HG03457 (cell line): ENCODE data around the gene ASIC1.

Source experiments
- ATAC-seq: cut with Tn5 transposase; IDR thresholded peaks from one replicate; pipeline ENCODE4 v1.9.1; 2021; ENCODE audit warnings: moderate number of reproducible peaks; ENCODE audit not compliant: unreplicated experiment

ASIC1 gene

DNA sequence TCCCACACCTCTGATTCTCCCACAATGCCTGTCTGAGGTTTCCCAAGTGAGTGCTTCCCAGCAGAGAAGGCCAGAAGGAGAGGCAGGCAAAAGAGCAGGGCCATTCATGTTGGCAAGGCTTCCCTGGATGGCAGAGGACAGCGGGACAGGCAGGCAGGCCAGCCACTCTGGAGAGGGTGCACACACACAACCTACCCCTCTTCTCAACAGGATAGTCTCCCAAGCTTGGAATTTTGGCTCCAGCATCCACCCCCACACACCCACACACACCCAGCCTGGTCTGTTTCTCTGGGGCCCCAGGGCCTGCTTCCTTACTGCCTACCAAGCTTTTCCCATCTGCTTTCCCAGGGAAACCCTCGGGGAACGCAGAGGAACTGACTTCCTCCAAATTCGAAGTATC lies 16.7 kb upstream of the ASIC1 start:
- no peak for ATAC-seq

DNA sequence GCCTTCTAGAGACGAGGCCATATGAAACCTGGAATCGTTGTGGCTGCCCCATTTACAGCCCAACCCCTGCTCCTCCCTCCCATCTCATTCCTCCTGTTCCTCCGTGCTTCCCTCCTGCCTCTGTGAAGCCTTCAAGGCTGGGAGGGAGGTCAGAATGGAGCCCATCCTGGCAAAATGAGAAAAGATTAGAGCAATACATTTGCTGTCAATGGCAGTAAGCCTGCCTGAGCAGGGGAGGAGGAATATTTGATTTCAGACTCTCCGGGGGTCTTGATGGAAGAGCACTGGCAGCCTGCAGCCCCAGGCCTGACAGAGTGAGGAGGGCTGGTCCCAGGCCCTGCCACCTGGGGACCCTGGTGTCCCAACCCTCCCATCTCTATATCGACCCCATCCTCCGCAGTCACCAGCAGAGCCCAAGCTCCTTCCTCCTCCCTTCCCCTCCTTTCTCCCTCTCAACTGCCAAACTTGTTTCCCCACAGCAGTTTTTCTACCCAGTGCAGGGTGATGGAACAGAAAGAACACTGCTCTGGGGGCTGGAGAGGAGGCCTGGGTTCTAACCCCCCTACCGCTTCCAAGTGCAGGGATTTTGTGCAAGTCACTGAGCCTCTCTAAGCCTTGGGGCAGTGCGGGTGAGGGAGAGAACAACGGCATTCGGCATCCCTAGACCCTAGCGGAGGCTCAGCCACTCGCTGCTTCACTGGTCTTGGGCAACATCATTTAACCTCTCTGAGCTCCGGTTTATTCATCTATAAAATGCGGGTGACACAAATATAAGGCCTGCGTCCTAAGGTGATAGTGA lies 16.1 kb upstream of the ASIC1 start:
- no peak for ATAC-seq

DNA sequence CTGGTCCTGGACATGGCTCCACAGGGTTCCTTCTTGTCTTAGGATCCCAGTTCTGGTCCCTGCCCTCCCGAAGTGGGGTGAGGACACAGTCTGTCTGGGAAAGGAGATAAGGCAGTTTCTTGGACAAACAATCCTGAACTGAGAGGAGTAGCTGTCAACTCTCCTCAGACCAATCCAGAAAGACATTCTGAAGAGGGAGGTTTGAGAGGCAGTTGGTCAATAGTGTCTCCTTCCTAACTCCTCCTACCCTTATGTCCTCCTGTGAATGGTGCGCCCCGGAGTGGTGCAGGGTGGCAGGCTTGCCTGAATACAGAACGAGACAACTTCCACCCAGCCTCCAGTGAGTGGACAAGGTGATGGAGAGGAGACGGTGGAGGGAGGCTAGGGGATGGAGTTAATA lies 15.4 kb upstream of the ASIC1 start:
- ATAC-seq, result no peak

DNA sequence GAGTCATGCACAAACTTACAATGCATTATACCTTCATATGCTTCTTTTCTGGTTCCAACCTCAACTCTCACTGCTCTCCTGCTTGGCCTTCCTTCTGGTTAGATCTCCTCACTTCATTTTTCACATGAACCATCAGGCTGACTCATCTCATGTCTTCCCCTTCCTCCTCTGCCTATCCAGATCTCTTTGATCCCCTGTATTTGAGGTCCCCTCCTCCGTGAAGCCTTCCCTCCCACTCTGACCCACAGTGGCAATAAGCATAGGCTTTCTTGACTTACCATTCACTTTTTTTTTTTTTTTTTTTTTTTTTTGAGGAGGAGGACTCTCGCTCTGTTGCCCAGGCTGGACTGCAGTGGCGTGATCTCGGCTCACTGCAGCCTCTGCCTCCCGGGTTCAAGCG lies 14.7 kb upstream of the ASIC1 start:
- no peak for ATAC-seq

DNA sequence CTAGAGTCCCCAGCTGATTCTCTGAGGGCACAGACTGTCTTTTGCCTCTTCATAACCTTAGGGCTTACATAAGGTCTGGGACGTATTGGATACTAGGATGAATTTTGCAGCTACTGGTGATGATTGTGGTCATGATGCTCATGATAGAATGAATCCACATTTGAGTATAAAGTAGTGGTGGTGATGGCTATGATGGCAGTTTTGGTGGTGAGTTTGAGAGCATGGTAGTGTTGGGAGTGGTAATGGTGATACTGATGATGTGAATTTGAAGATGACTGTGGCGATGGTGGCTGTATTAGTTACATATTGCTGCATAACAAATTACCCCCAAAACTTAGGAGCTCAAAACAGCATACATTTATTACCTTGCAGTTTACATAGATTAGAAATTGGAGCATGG lies 14.1 kb upstream of the ASIC1 start:
- ATAC-seq, result no peak

DNA sequence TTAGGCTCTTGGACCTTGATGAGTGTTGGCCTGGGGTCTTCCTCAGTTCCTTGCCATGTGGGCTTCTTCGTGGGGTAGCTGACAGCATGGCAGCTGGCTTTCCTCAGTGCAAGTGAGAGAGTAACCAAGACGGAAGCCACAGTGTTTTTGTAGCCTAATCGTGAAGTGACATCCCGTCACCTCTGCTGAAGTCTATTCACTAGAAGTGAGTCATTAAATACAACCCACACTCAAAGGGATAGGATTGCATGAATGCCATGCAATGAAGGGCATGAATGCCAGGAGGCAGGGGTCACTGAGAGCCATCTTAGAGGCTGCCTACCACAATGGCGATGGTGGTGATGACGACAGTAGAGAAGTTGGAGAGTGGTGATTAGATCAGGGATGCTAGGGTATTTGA lies 13.5 kb upstream of the ASIC1 start:
- no peak for ATAC-seq

DNA sequence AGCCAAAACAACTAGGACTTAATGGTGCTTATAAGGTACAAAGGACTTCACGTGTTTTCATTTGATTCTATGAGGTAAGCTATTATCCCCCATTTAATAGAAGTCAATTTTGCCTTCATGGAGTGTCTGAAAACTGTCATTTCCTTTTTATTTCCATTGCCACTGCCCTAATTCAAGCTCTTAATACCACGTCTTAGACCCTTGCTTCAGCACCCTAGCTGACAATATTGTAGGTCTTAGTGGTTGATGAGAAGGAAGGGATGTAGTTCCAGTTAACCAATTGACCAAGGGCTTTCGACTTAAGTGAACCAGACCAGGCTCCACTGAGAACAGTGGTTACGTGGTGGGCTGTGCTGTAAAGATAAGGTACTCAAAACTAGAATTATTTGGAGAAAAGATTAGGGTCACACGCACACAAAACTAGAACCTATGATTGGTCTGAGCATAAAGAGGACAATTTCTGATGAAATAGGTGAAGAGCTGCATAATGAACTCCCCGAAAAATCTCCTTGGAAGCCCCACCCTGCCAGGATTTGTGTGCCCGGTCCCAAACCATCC lies 9.6 kb upstream of the ASIC1 start:
- ATAC-seq, result no peak

DNA sequence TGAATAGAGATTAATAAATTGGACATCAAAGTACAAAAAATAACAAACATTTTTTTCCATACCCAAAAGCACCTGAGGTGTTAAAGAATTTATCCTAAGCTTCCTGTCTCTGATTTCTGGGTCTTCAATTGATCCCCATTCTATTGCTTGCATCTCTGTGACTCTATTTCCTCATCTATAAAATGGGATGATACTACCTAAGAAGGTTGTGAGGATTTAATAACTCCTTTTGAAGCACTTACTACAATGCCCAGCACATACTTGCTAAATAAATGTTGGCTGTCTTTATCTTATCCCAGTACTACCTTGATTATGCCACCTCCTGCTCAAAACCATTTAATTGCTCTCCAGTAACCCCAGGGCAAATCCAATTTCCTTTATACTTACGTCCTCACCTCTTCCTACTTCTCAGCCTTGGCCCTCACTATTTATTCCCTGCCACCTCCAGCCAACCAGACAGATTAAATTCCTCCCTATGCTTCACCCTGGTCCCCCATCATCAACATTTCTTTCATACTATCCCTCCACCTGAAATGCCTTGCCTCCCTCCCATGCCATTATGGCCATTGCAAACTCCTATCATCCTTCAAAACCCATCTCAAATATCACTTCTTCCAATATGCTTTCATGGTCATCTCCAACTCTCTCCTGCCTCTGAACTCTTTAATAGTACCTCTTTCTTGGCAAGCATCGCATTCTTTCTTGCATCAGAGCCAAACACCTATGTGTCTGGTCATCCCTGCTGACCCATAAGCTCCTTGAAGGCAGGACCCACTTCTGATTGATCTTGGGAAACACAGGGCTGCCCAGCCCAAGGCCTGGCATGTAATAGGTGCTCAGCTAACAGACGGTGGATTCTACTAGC lies 7.9 kb upstream of the ASIC1 start:
- ATAC-seq, result no peak

DNA sequence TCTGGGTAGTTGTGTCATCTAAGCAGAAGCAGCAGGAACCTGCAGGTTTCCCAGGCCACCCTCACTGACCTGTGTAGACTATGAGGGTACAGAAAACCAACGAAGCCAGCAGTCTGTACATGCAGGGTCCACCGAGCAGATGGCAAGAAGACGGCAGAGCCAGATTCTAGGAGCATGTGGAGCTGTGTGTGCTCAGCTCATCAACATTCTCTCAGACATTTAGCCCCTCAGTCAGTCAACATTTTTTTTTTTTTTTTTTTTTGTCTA lies 7.3 kb upstream of the ASIC1 start:
- ATAC-seq, result no peak

DNA sequence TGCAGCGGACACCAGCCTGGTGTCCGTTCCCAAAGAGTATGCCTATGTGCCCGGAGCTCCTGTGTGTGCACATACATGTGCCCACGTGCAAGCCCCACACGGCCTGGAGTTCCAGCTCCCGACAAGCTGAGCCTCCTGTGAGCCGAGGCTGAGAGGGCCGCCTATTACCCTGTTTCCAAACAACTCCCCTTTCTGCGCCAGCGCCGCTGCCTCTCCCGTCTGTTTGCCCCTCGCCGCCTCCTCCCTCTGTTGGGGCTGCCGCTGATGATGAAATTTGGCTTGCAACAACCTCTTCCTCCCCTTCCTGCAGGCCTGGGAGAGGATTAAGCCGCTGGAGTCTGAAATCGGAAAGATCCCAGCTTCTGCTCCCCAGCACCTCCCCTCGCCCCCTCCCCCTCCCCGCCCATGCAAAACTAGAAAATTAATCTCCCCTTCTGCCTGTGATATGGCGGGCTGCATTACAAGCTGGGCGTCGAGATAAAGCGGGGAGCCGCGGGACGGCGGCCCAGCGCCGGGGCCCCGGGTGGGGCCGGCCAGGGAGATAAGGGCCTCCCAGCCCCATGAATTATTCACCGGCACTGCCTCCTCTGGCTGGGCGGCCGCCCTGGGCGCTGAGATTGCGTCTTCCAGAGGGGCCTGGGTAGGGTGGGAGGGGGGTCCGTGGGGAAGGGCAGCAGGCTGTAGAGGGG lies 6.8 kb upstream of the ASIC1 start:
- ATAC-seq, result no peak

DNA sequence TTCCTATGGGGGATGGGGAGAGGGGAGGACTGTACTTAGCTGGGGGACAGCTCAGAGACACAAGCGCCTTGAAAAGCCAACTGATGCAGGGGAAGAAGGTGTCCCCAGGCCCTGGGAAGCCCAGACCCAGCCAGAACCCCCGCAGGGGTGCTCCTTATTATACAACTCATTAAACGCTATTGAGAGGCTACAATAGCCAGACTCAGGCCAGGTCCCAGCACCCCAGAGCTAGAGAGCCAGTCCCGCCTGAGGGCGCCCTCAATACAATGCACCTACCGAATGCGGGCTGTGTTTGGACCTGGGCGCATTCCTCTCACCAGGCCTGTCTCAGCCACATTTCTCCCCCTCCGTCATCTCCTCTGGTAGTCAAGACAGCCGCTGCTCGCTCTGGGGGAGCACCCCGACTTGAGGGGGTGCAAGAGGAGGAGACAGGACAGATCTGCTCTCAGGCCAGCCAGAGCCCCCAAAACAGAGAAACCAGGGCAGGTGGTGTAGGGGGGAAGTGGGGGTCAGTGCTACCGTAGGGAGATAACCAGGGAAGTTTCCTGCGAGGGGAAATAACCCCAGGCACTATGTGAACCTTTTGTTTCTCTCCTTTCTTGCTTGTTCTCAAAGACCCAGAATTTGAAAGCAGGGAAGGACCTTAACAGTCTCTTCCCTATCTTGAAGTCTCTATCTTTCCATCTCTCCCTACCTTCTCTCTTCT lies 6.1 kb upstream of the ASIC1 start:
- no peak for ATAC-seq

DNA sequence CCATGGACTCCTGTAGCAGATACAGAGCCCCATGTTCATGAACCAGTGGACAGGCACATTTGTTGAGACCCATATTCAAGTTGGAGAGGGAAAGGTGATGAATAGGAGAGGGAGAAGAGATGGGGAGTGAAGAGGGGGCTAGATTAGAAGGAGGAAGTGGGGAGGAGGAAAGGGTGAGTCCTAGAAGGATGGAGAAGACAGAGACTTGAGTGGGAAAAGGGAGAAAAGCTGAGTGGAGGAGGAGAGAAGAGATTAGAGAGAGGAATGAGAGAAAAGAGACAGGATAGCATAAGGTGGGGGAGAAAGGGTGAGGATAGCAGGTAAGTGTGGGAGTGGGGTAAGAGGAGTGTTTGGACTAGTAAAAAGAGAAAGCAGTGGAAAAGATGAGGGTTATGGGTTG lies 4.9 kb upstream of the ASIC1 start:
- ATAC-seq, result no peak

DNA sequence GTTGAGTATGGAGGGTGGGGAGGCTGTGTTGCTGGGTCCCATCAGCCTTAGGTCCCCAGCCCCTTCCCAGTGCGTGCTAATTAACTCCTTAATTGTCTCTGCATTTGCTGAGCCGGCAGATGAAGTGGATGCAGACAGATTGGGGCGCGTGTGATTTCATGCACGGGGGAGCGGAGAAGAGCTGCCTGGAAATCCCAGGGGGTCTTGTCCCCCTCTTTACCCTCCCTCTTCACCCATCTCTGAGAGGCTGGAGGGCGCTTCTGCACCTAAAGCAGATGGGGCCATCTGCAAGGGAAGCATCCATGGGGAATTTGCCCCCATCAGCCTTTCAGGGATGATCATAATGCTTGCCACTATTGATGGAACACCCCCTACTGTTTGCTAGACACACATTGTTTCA lies 4.4 kb upstream of the ASIC1 start:
- ATAC-seq, result no peak

DNA sequence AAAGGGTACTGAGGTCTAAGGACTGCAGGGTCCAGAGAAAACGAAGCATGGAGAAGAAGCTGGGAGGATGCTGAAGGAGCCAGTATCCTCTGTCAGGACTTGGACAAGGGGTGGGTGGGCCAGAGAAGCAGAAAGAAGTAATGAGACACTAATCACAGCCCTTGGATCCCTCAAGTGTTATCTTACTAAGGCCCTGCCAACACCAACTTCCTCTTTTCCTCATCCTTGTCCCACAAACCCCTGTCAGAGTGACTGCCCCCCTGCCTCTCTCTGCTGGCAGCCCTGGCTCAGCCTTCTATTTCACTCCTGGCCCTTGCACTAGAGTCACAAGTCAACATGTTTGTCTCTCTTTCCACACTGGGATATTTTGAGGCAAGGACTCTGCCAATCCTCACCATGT lies 3.8 kb upstream of the ASIC1 start:
- ATAC-seq, result no peak

DNA sequence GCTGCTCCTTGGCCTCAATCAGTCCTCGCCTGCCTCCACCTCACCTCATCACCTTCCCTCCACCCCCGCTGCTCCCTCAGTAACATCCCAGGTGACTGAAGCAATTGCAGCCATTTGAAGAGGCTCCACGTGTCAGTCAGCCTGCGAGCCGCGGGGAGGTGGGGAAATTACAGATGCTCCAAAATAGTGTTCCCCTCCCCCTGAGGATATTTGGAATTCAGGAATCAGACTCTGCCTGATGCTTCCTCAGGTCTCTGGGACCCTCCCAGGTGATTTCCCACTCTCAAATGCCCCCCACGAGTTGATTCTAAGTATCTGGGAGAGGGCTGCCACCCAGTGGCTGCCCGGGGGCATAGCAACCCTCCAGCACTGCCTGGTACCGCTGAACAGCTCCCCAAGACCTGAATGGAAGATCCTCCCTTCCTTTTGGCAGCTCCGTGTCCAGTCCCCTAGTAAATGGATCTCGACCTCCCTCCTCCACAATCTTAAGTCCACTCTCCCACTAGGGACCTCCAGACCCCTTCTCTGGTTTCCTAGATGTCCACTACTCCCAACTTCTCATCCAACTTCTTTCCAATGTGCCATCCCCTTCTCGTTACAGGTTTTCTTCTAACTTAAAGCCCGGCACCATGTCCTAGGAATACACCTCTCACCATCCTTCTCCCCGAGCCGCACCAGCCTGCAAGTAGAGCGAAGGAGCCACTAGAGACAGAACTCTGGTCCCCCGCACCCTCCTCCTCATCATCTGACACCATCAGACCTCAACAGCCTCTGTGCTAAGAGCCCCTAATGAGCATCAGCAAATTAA lies 1.4 kb upstream of the ASIC1 start:
- ATAC-seq, result no peak

DNA sequence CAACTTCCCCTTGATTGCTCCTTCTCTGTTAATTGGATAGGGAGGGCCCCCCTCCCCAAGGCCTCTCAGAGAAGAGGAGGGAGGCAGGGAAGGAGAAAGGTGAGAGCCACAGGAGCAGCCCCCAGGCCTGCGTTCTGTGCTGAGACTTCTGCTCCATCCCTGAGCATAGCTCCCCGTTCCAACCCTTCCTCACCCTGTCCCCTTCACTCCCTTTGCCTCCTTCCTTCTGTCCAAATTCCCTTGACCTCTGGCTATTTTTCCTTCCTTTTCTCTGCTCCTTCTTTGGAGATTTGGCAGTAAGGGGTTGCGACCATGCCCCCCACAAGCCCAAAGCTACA lies 788 bp upstream of the ASIC1 start:
- ATAC-seq, result no peak

DNA sequence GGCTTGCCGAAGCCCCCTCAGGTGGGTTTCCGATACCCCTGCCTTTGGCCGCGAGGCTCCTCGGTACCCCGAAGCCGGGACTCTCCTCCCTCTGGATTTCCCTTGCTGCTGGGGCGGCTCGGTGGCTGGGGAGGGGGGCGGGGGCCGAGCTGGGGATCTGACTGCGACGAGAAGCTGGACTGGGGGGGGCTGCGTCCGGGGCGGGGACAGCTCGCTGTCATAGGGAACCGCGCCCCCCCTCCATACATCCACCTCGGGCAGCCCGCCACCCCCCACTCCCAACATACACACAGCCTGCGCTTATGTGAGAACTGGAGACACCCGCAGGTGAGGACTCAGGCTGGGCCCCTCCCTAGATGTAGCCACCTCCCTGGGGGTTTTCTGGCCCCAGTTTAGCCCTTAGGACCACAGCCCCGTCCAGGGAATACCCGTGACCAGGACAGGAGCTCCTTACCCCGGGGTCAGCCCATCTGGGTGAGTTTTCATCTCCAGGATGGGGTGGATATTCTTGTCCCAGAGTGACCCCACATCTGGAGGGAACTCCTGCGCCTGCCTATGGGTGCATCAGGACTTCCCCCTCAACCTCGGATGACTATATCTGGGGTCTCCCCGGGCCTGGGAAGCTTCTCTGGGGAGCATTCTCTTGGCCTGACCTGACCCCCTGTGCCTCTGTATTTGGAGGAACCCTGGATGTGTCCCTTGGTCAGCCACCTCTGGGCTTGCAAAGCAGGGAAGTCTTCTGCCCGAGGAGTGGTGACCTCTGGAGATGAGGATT lies 687 bp downstream of the ASIC1 start:
- ATAC-seq, result no peak

DNA sequence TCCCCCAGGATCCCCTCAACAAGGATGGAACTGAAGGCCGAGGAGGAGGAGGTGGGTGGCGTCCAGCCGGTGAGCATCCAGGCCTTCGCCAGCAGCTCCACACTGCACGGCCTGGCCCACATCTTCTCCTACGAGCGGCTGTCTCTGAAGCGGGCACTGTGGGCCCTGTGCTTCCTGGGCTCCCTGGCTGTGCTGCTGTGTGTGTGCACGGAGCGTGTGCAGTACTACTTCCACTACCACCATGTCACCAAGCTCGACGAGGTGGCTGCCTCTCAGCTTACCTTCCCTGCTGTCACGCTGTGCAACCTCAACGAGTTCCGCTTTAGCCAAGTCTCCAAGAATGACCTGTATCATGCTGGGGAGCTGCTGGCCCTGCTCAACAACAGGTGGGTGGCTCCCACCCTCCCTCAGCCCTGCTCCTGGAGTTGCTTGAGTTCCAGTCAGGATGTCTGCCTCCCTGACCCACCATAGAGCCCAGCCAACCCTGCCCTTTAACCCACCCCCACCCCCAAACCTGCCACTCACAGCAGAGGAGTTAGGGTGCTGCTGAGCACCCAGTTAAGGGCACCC lies 1.4 kb downstream of the ASIC1 start:
- ATAC-seq, result no peak

DNA sequence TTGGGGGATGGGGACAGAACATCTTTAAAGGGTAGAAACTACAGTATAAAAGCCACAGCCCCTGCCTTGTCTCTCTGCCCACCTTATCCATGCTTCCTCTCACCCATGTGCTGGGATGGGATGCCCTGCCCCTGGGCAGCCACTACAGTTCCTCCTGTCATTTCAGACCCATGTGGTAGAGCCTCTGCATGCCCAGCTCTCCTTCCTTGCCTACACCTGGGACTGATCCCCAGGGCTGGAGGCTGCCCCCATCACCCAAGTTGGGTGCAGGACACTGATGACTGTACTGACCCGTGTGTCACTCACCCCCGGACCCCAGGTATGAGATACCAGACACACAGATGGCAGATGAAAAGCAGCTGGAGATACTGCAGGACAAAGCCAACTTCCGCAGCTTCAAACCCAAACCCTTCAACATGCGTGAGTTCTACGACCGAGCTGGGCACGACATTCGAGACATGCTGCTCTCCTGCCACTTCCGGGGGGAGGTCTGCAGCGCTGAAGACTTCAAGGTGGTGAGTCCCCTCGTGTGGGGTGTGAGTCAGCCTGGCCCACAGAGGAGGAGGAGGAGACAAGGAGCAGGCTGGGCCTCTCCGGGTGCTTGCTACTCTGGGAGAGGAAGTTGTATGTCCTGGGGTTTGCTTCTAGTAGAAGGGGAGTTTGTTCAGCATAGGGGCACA lies 2.2 kb downstream of the ASIC1 start:
- ATAC-seq, result no peak
